Liver (tissue), 9 donors: ENCODE results near the gene TRIAP1. TPM values are rescaled to one million over a fixed set of nuclear protein-coding genes. Genes with fewer than 3 reads are reported as not detected.

Experiments
- DNase-seq: peaks from one replicate; pipeline ENCODE4 v3.0.0-alpha.2; 2017; ENCODE audit warnings: low spot score
- H3K27ac ChIP-seq, 2 donors: one replicate each; pipeline ENCODE4 v1.7.0; 2013; ENCODE audit warnings: inconsistent platforms in 2 of 2, low read length in 2 of 2, control low read depth in 1 of 2, low read depth in 1 of 2, mild to moderate bottlenecking in 1 of 2
- H3K27me3 ChIP-seq, 4 donors: one replicate each; pipeline versions ENCODE4 v1.6.1 to v1.7.0; 2013; ENCODE audit warnings: low read length in 3 of 4, inconsistent platforms in 1 of 4, mild to moderate bottlenecking in 1 of 4, moderate library complexity in 1 of 4; ENCODE audit not compliant: control insufficient read depth in 4 of 4, insufficient read depth in 4 of 4
- H3K36me3 ChIP-seq, 4 donors: one replicate each; pipeline versions ENCODE4 v1.6.1 to v1.7.0; 2013; ENCODE audit warnings: low read length in 3 of 4, mild to moderate bottlenecking in 3 of 4, low read depth in 1 of 4, moderate library complexity in 1 of 4; ENCODE audit not compliant: control insufficient read depth in 4 of 4, insufficient read depth in 3 of 4
- H3K4me1 ChIP-seq, 4 donors: one replicate each; pipeline versions ENCODE4 v1.6.1 to v1.7.0; 2013; ENCODE audit warnings: low read length in 3 of 4, mild to moderate bottlenecking in 3 of 4, moderate library complexity in 1 of 4; ENCODE audit not compliant: control insufficient read depth in 4 of 4, insufficient read depth in 4 of 4
- H3K4me3 ChIP-seq, 3 donors: one replicate each; pipeline versions ENCODE4 v1.6.1 to v1.7.0; 2013; ENCODE audit warnings: low read length in 3 of 3, control low read depth in 1 of 3, low read depth in 1 of 3, mild to moderate bottlenecking in 1 of 3
- H3K9ac ChIP-seq, 2 donors: one replicate each; pipeline ENCODE4 v1.7.0; 2013; ENCODE audit warnings: low read length in 2 of 2, mild to moderate bottlenecking in 2 of 2, moderate library complexity in 2 of 2, control low read depth in 1 of 2, low read depth in 1 of 2
- H3K9me3 ChIP-seq, 4 donors: one replicate each; pipeline versions ENCODE4 v1.6.1 to v1.7.0; 2013; ENCODE audit warnings: low read length in 3 of 4; ENCODE audit not compliant: control insufficient read depth in 4 of 4
- CTCF ChIP-seq: fragments of 150-350 bp; IDR thresholded peaks from 2 replicates; pipeline ENCODE4 v1.5.1; 2017; ENCODE audit warnings: improper control_type of control experiment, low read depth, low read length; ENCODE audit not compliant: missing input control
- EGR1 ChIP-seq, 2 donors: IDR thresholded peaks; 2 replicates each; pipeline ENCODE4 v1.6.1; 2016 to 2018; ENCODE audit warnings: antibody characterized with exemption in 2 of 2, low read depth in 2 of 2
- FOXA1 ChIP-seq: IDR thresholded peaks from 2 replicates; pipeline ENCODE4 v1.6.1; 2016; ENCODE audit warnings: antibody characterized with exemption
- FOXA2 ChIP-seq: IDR thresholded peaks from 2 replicates; pipeline ENCODE4 v1.6.1; 2016; ENCODE audit warnings: antibody characterized with exemption
- GABPA ChIP-seq, 2 donors: IDR thresholded peaks in 1 of 2; conservative IDR thresholded peaks in 1 of 2; 2 replicates each; pipeline ENCODE4 v1.6.1; 2016; ENCODE audit warnings: antibody characterized with exemption in 2 of 2, mild to moderate bottlenecking in 1 of 2, moderate library complexity in 1 of 2
- HNF4A ChIP-seq, 2 donors: conservative IDR thresholded peaks; 2 replicates each; pipeline ENCODE4 v1.6.1; 2016; ENCODE audit warnings: antibody characterized with exemption in 2 of 2, mild to moderate bottlenecking in 2 of 2
- HNF4G ChIP-seq: IDR thresholded peaks from 2 replicates; pipeline ENCODE4 v1.6.1; 2016; ENCODE audit warnings: antibody characterized with exemption
- JUND ChIP-seq, 2 donors: IDR thresholded peaks; 2 replicates each; pipeline ENCODE4 v1.6.1; 2016; ENCODE audit warnings: antibody characterized with exemption in 2 of 2
- MAX ChIP-seq: IDR thresholded peaks from 2 replicates; pipeline ENCODE4 v1.6.1; 2016; ENCODE audit warnings: antibody characterized with exemption
- NR2F2 ChIP-seq: IDR thresholded peaks from 2 replicates; pipeline ENCODE4 v1.6.1; 2016; ENCODE audit warnings: antibody characterized with exemption
- RAD21 ChIP-seq, 2 donors: IDR thresholded peaks; 2 replicates each; pipeline ENCODE4 v1.6.1; 2016; ENCODE audit warnings: antibody characterized with exemption in 2 of 2, mild to moderate bottlenecking in 2 of 2
- REST ChIP-seq: IDR thresholded peaks from 2 replicates; pipeline ENCODE4 v1.6.1; 2016; ENCODE audit warnings: antibody characterized with exemption, mild to moderate bottlenecking
- RXRA ChIP-seq, 2 donors: IDR thresholded peaks; 2 replicates each; pipeline ENCODE4 v1.6.1; 2017 to 2018; ENCODE audit warnings: antibody characterized with exemption in 2 of 2, mild to moderate bottlenecking in 1 of 2
- SP1 ChIP-seq: IDR thresholded peaks from 2 replicates; pipeline ENCODE4 v1.6.1; 2018; ENCODE audit warnings: antibody characterized with exemption, mild to moderate bottlenecking
- TAF1 ChIP-seq: conservative IDR thresholded peaks from 2 replicates; pipeline ENCODE4 v1.6.1; 2016; ENCODE audit warnings: antibody characterized with exemption, mild to moderate bottlenecking
- YY1 ChIP-seq: IDR thresholded peaks from 2 replicates; pipeline ENCODE4 v1.6.1; 2016; ENCODE audit warnings: antibody characterized with exemption, mild to moderate bottlenecking
- ZBTB33 ChIP-seq: IDR thresholded peaks from 2 replicates; pipeline ENCODE4 v1.6.1; 2016; ENCODE audit warnings: antibody characterized with exemption
- WGBS: extraction: QIAGEN DNeasy Blood & Tissue Kit; methylation state at CpG from one replicate; pipeline ENCODE4 v1.1.7; 2013; 5-methylcytosine and 5-hydroxymethylcytosine counted together
- polyA plus RNA-seq, 2 donors: library from polyadenylated mRNA; stranded (reverse) in 1 of 2; unstranded in 1 of 2; fragments of 200-250 nt in 1 of 2; fragments of >200 nt in 1 of 2; fragmentation: Nextera tagmentation in 1 of 2; extraction: Ambion mirVana in 1 of 2; gene quantifications; one replicate each; pipeline versions ENCODE4 v1.2.1 to v1.2.3, GENCODE V29; 2013 to 2015
- total RNA-seq, 2 donors: library from RNA; depleted of rRNA; stranded (reverse); fragments of >200 nt; gene quantifications; one replicate each; pipeline ENCODE4 v1.2.3, GENCODE V29; 2014
- TF ChIP-seq, protein P1 (sequence below): IDR thresholded peaks from 2 replicates; pipeline ENCODE4 v1.6.1; 2016; ENCODE audit warnings: antibody characterized with exemption
- donor health status: healthy.
- donor health status: healthy.
- donor health status: healthy.
- donor health status: healthy.
- donor health status: healthy.

The TRIAP1 gene
- total and polyA plus RNA-seq, 4 donors = 11.9 to 39.9 (median 19.0) TPM

GRCh38 chr12:120469450-120470149, 23.4 kb upstream of the TRIAP1 start, which contains the start of gene SRSF9:
Gene SRSF9, minus strand, starts transcription at chr12:120469748. Its CDS starts 139 bp downstream, at chr12:120469609.
- under 1% methylated on average over 88 of the region's 88 CpGs for WGBS

More at GRCh38 chr12:120469450-120470149, 23.4 kb upstream of the TRIAP1 start, which contains the start of gene SRSF9:
- peak; percentile 5 to 43 for TF ChIP-seq RXRA (IDR thresholded peaks at IDR 0.05)
- TF ChIP-seq NR2F2 = no peak
- TF ChIP-seq HNF4A (conservative IDR thresholded peaks at IDR 0.05) = no peak
- no peak for TF ChIP-seq ZBTB33
- no peak for TF ChIP-seq HNF4G
- TF ChIP-seq YY1 = peak; percentile 83
- peak; percentile 38 to 63 for TF ChIP-seq RAD21 (IDR thresholded peaks at IDR 0.05)
- TF ChIP-seq JUND (IDR thresholded peaks at IDR 0.05) = no peak
- no peak for TF ChIP-seq TAF1
- TF ChIP-seq REST = no peak
- TF ChIP-seq EGR1 (IDR thresholded peaks at IDR 0.05; ENCODE audit: low read depth in 2 of 2) = no peak
- TF ChIP-seq GABPA (IDR thresholded peaks at IDR 0.05 in 1 of 2, conservative IDR thresholded peaks at IDR 0.05 in 1 of 2) = peak in 1 of 2 donors; percentile 82
- no peak for TF ChIP-seq SP1
- peak; percentile 45 for TF ChIP-seq MAX
- TF ChIP-seq FOXA2 = no peak
- TF ChIP-seq CTCF = peak; percentile 87
- TF ChIP-seq, protein P1, sequence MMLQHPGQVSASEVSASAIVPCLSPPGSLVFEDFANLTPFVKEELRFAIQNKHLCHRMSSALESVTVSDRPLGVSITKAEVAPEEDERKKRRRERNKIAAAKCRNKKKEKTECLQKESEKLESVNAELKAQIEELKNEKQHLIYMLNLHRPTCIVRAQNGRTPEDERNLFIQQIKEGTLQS = no peak
- TF ChIP-seq FOXA1 = no peak
- H3K9me3 ChIP-seq = no peaks in the 10 kb centered on the region
- H3K27ac ChIP-seq = peak within 1 kb of the TSS; percentile 89 to 92
- peak; percentile 96 for DNase-seq
- no peaks in the 10 kb centered on the region for H3K27me3 ChIP-seq
- peak within 1 kb of the TSS; percentile 64 to 72 for H3K9ac ChIP-seq
- H3K4me3 ChIP-seq = peak within 1 kb of the TSS; percentile 85 to 96 (median 86)
- peaks cover 0 to 29% (median 17%) of the 10 kb centered on the region in 4 donors for H3K4me1 ChIP-seq
- H3K36me3 ChIP-seq = peaks cover 0 to 15% (median 11%) of the 10 kb centered on the region in 4 donors
